Measurements from ENCODE around the gene TBC1D13. TPM values are rescaled to one million over a fixed set of nuclear protein-coding genes. Genes with fewer than 3 reads are reported as not detected.

TBC1D13 gene
- polyA plus RNA-seq, 2 of the 4 experiments (the other 2 are of a cell fraction), result 13.9 to 17.6 TPM

- POLR2A ChIA-PET, result no interaction called here
- TF ChIP-seq EHF (CRISPR knock-in tag; IDR thresholded peaks at IDR 0.05), result no peak
- no peak for TF ChIP-seq CTCF (IDR thresholded peaks at IDR 0.05)
- no peak for TF ChIP-seq CBX2 (IDR thresholded peaks at IDR 0.05; ENCODE audit: borderline replicate concordance, low read depth)
- no peak for TF ChIP-seq PHF8 (IDR thresholded peaks at IDR 0.05; ENCODE audit: borderline replicate concordance, low read depth)
- no peak for TF ChIP-seq HOXA7 (CRISPR knock-in tag; IDR thresholded peaks at IDR 0.05)
- TF ChIP-seq FOSL2 (IDR thresholded peaks at IDR 0.05), result no peak
- no peak for TF ChIP-seq FOSL2 (CRISPR knock-in tag; IDR thresholded peaks at IDR 0.05)
- TF ChIP-seq MAZ (IDR thresholded peaks at IDR 0.05; ENCODE audit: borderline replicate concordance, low read depth, low read length), result no peak
- TF ChIP-seq SREBF2 (IDR thresholded peaks at IDR 0.05), result no peak
- no peak for TF ChIP-seq EP300 (IDR thresholded peaks at IDR 0.05)
- no peak for TF ChIP-seq CHD4 (IDR thresholded peaks at IDR 0.05; ENCODE audit: borderline replicate concordance)
- no peak for TF ChIP-seq RFX5 (IDR thresholded peaks at IDR 0.05)
- TF ChIP-seq CBX8 (IDR thresholded peaks at IDR 0.05), result no peak
- TF ChIP-seq MAFK (IDR thresholded peaks at IDR 0.05; ENCODE audit: partially characterized antibody), result no peak
- TF ChIP-seq CHD2 (IDR thresholded peaks at IDR 0.05; ENCODE audit: low read length, partially characterized antibody), result no peak
- TF ChIP-seq ZC3H11A (IDR thresholded peaks at IDR 0.05), result no peak
- no peak for TF ChIP-seq KDM1A (IDR thresholded peaks at IDR 0.05; ENCODE audit: low read depth)
- 79% methylated on average over 9 of the region's 20 CpGs for WGBS (ENCODE audit: missing lambda C conversion rate)
- FAIRE-seq (no peak), DNase-seq (ENCODE audit: low read depth in 1 of 2, low spot score in 1 of 2) (no peak), ATAC-seq (peak; percentile 42 to 47; a peak in 5 of 6 replicates)
- no peak overlapping the region for H3K4me2 ChIP-seq
- no peak overlapping the region for H3K4me3 ChIP-seq
- H3K9me3 ChIP-seq, result no peaks in the 10 kb centered on the region
- no peaks in the 10 kb centered on the region for H3K4me1 ChIP-seq
- H3K27ac ChIP-seq, result no peak overlapping the region
- CTCF ChIA-PET, result interaction anchor here (0.5 to 6.5 kb wide), 11 partner anchors 9 to 1058 kb away, joined by 3 to 40 read pairs (median 4); partner anchors contain the start of genes ENDOG, PKN3 and ZDHHC12
These were observed 44.7 kb upstream of the TBC1D13 start for GRCh38 chr9:128742401-128742800.

GRCh38 chr9:128743421-128743820, 43.6 kb upstream of the TBC1D13 start:
- no peaks in the 10 kb centered on the region for H3K4me1 ChIP-seq
- ATAC-seq, result no peak
- no peak for FAIRE-seq
- TF ChIP-seq CBX8 (IDR thresholded peaks at IDR 0.05), result no peak
- TF ChIP-seq MAFK (IDR thresholded peaks at IDR 0.05; ENCODE audit: partially characterized antibody), result no peak
- TF ChIP-seq EP300 (IDR thresholded peaks at IDR 0.05), result no peak
- no peak for TF ChIP-seq TFCP2L1 (CRISPR knock-in tag; IDR thresholded peaks at IDR 0.05)
- no peak for TF ChIP-seq KDM1A (IDR thresholded peaks at IDR 0.05; ENCODE audit: low read depth)
- POLR2A ChIA-PET, result interaction anchor here (0.7 kb wide), 1 partner anchor 10 kb away, joined by 5 read pairs; no protein-coding TSS in a partner anchor
- no peak overlapping the region for H3K27ac ChIP-seq
- WGBS (ENCODE audit: missing lambda C conversion rate), result 93% methylated on average over 1 of the region's 1 CpG
- no peak overlapping the region for H3K4me3 ChIP-seq
- H3K4me2 ChIP-seq, result no peak overlapping the region
- CTCF ChIA-PET, result interaction anchor here (1.1 to 6.5 kb wide), 6 partner anchors 8 to 64 kb away, joined by 3 to 40 read pairs (median 4); partner anchors contain the start of genes PKN3 and ZDHHC12
- DNase-seq (ENCODE audit: low read depth in 1 of 2, low spot score in 1 of 2), result no peak
- H3K9me3 ChIP-seq, result no peaks in the 10 kb centered on the region

DNA sequence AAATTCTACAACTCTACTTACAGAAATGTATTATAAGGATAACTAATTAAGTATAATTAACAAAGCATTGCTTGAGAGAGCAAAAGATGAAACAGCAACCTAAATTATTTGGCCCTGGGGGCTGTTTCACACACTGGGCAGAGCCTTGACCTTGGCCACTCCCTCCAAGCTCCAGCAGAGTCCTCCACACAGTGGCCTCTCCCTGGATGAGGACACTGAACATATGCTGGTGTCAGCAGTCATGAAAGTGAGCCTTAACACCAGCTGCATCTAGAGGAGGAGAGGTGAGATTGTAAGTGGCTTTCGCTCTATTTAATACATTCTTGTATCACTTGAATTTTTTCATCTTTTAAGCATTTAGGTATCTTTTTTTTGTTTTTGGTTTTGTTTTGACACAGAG, 39.8 kb upstream of the TBC1D13 start:
- Histone ChIP-seq H3K4me3 (no peak overlapping the region), H3K27ac (no peak overlapping the region), H3K4me2 (no peak overlapping the region), H3K9me3 (no peaks in the 10 kb centered on the region), H3K4me1 (no peaks in the 10 kb centered on the region)
- peak in 1 of 2 experiments; percentile 52; a peak in 3 of 6 replicates for ATAC-seq
- FAIRE-seq, result no peak
- no peak for DNase-seq (ENCODE audit: low read depth in 1 of 2, low spot score in 1 of 2)
- POLR2A ChIA-PET, result no interaction called here
- CTCF ChIA-PET, result interaction anchor here (1.4 to 6.5 kb wide), 4 partner anchors 14 to 180 kb away, joined by 3 to 40 read pairs (median 8); partner anchors contain the start of gene ZDHHC12
- 100% methylated on average over 1 of the region's 1 CpG for WGBS (ENCODE audit: missing lambda C conversion rate)
- TF ChIP-seq HEYL (CRISPR knock-in tag; IDR thresholded peaks at IDR 0.05), result no peak
- no peak for TF ChIP-seq HOXB13 (CRISPR knock-in tag; IDR thresholded peaks at IDR 0.05; ENCODE audit: low read depth)
- no peak for TF ChIP-seq KDM5A (IDR thresholded peaks at IDR 0.05)
- TF ChIP-seq MAFK (IDR thresholded peaks at IDR 0.05; ENCODE audit: partially characterized antibody), result no peak
- no peak for TF ChIP-seq RAD21 (conservative IDR thresholded peaks at IDR 0.05 in 1 of 2, IDR thresholded peaks at IDR 0.05 in 1 of 2)
- no peak for TF ChIP-seq KDM1A (IDR thresholded peaks at IDR 0.05; ENCODE audit: low read depth)
- no peak for TF ChIP-seq BCL3 (IDR thresholded peaks at IDR 0.05)
- TF ChIP-seq RARB (CRISPR knock-in tag; IDR thresholded peaks at IDR 0.05), result no peak
- no peak for TF ChIP-seq REST (IDR thresholded peaks at IDR 0.05)
- no peak for TF ChIP-seq CTCF (IDR thresholded peaks at IDR 0.05)

All from A549 (cell line).